HT-29 (cell line): ENCODE data around the gene MAML2. TPM values are rescaled to one million over a fixed set of nuclear protein-coding genes. Genes with fewer than 3 reads are reported as not detected.

ENCODE experiments used
- DNase-seq: peaks from one replicate; pipeline ENCODE4 v3.0.0-alpha.2; 2015; ENCODE audit warnings: low spot score
- total RNA-seq: library from RNA; depleted of rRNA; stranded (reverse); fragments of >200 nt; shearing (Covaris generic); gene quantifications from 2 replicates; pipeline ENCODE4 v1.2.3, GENCODE V29; 2014

The MAML2 gene
- total RNA-seq, 1 experiment from 2014 or later, result 5.2 TPM

DNA sequence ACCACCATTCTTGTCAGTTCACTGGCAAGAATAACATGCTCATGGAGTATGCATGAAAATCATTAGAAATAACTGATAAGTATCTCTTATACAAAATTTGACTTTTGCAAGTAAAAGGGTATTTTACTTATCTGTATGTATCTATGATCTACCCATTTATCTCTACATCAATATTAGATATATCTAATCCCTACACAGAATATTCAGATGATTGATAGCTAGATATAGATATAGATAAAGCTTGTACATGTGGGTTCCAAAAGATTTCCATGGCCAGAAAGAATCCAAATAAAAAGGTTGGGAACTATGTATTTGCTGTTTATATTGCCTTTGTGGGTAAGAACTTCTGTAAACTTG is 185.5 kb downstream of the MAML2 start:
- no peak for DNase-seq

GRCh38 chr11:96156379-96156722 is 186.6 kb downstream of the MAML2 start:
- no peak for DNase-seq

GRCh38 chr11:96155627-96156378 is 187.2 kb downstream of the MAML2 start:
- peak; percentile 64 for DNase-seq

DNA sequence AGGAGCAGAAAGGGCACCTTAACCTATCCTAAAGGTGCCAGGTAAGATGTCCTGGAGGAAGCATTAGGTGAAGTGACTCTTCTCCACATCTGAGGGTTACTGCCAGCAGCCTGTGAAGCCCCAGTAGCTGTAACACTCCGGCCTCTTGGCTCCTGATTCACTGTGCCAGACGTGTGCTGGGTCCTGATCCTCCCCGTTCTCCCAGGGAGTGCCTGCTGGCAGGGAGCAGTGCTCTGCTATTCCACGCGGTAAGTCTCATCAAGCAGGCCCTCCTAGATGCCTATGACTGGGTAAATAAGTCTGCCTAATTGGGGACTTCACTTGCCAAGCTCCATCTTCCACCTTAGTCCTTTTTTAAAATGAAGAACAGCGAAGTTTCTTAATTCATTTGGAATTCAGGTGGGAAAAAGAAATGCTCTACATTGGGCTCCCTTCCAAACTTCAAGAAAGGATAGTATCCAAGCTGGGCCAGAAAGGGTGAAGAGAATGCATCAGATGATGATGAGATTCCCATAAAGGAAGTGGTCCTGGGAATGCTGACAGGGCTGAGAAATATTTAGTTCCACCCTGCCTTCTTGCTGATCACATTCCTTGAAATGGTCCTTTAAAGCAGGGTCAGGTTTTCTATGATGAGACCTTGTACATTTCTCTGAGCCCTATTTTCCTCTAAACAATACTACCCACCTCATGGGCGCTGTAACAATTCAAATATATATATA is 188.0 kb downstream of the MAML2 start:
- no peak for DNase-seq

GRCh38 chr11:96152623-96153022 is 190.4 kb downstream of the MAML2 start:
- no peak for DNase-seq

GRCh38 chr11:96151501-96151900 is 191.5 kb downstream of the MAML2 start:
- DNase-seq, result no peak

GRCh38 chr11:96150609-96151008 is 192.4 kb downstream of the MAML2 start:
- no peak for DNase-seq

DNA sequence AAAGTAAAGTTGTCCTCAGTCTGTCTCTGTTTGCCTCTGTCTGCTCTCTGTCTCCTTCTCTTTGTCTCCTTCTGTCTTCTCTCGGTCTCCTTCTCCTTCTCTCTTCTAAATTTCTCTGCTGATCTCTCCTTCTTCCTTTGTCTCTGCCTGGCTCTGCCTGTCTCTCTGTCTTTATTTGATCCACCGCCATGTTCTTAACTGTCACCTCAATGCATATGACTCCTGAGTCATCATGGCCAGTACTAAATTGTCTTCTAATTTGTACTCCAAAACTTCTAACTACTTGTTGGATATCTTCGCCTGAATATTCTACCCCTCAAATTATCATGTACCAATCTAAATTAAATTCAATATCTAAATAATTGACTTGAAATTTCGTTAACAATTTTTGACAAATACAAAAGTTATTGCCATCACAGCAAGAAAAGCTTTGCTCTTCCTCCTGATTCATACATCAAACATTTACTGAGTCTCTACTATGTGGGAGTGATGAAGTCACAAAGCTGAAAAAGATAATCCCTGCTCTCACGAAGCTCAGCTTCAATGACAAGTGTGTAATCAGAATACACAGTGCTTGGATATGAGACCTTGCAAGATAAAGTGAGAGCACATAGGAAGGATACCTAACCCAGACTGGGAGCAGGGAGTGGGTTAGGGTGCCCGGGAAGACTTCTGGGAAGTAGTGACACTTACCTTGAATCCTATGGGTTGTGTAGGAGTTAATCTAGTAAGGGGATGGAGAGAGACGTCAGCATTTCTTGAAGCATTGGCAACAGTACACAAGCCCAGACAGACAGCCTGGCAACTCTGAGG is 193.0 kb downstream of the MAML2 start:
- no peak for DNase-seq

DNA sequence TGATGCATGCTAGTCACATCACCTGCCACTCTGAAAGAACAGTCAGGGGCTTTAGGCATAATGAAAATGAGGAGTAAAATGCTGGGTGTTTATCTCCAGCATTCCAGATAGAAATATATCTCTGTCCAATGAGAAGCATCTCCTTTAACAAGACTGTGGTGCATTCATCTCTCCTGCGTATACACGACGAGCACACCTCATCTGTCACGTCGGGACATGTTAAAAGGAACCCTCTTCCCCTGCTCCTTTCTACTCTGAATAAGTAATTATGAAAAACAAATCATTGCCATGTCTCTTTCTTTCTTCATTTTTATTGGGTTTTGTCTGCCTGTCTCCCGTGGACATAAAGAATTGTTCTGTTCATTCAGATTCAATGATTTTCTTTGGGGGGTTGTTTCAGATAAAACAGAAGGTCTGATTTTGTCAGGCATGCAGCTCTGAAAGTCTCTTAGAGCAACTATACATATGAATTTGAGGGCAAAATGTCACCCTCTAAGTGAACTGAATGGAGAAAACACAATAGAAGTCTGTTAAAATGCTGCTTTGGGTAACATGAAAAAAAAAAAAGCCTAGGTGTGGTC is 195.0 kb downstream of the MAML2 start:
- DNase-seq, result no peak

- DNase-seq, result no peak
These were observed 195.8 kb downstream of the MAML2 start for GRCh38 chr11:96147186-96147585.

GRCh38 chr11:96146765-96147164 is 196.2 kb downstream of the MAML2 start:
- DNase-seq, result no peak

GRCh38 chr11:96145163-96145585 is 197.8 kb downstream of the MAML2 start:
- DNase-seq, result peak; percentile 69

DNA sequence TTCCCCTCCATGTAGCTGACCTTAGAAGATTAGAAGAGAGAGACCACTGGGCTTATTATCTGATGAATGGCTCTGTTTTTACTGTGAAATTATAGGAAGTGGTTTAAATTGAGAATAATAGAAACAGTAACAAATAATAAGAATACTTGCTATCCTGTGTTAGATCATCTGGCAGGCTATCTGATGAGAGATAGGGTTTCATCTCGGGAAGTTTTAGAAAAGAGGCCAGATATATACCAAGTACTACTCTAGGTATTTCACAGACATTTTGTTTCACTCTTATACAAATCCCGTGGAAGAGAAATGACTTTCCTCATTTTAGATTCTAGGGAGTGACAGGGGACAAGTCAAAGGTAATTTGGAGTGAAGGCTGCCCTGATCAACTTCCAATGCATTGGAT is 198.4 kb downstream of the MAML2 start:
- DNase-seq, result no peak

DNA sequence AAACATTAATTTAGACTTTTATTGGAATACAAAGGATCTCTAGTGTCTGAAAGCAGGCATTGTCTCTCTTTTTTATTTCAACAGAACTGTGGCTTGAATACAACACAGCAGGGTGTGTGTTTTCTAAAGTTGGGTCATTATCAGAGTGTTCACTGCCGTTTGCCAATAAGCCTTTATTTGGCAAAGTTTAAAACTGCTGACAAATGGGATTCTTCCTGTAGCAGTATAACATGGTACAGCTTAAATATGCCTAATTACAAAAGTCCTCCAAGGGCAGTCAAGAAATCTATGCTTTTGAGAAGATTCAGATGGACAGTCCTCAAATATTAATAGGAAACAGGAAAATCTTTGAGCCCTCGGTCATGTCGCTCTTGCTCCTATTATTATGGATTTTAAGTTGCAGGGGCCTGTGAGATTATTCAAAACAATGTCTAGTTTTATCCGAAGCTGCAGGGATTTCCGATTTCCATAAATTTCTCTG is 199.9 kb downstream of the MAML2 start:
- DNase-seq, result no peak

DNA sequence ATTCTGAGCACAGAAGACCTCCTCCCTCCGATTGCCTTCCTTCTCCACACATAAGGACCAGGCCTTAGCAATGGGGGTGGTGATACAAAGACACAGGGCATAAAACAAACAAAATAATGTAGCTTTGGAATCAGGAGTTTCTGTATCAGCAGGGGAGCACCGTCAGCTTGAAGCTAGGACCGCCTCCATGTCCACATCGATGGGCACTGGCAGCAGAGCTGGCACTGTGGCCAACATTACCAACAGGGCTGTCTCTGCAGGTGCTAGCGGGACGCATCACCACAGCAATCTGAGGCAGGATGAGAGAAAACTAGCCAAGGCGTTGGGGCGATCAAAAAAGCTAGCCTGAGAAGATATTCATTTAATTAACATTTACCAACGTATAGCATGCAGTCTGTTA is 201.4 kb downstream of the MAML2 start:
- DNase-seq, result no peak

GRCh38 chr11:96139691-96140090 is 203.3 kb downstream of the MAML2 start:
- DNase-seq, result no peak

GRCh38 chr11:96137373-96137772 is 205.6 kb downstream of the MAML2 start:
- DNase-seq, result no peak

DNA sequence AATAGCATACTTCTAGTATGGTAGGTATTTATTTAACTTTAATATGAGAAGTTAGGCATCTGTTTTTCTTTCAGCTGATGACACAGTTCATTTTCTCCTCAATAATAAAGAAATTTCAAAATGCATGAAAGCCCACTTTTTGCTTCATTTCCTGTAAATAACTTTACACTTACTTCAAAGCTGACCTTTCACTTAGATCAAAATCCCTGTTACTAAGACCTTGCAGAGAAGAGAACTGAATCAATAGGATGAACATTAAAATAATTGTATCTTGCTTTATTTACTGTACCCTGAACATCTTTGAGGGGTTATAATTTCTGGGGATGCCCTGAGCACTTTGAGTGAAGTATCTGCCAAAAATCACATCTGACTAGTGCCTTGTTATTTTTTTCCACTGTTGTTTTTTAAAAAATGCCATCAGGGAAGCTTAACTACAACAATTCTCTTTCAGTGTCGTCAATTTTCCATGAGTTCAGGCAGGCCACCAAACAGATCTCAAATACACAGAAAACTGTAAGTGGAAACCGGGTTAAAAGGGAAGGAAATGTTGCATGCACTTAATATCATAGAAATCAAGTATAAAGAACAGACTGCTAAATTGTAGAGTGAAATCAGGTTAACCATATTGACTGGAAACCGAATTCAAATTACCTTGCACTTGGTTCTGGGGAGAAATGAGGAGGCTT is 206.2 kb downstream of the MAML2 start:
- DNase-seq, result no peak

DNA sequence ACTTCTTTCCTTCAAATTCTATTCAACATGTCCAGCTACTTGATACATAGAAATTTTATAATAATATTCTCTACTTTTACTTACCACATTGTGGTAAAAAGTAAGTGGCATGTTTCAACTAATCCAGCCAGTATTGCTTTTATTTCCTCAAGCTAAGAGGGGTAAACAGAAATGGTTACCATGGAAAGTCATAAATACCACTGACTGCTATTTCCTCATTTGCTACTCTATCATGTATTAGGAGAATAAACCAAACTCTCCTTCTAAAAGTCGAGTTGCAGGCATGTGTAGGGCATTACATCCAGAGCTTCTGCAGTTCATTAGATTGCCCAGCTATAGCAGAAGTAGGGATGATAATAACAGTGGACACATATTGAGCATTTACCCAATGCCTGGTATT is 208.4 kb downstream of the MAML2 start:
- peak; percentile 66 for DNase-seq

DNA sequence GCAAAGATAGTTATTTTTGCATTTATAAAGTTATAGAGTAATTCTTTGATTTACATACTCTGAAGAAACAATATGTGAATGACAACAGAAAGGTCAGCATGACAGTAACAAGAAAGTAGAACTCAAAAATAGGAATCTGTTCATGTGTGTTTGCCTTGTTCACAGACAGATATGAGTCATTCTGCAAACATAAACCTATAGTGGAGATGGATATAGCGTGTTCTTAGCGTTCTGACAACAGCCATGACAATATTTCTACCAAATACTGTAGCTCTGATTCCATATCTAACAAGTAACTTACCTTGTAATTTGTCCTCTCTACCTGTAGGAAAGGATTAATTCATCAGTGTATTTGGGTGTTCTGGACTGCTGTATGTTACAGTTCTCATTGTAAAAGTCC is 210.6 kb downstream of the MAML2 start:
- peak; percentile 71 for DNase-seq

DNA sequence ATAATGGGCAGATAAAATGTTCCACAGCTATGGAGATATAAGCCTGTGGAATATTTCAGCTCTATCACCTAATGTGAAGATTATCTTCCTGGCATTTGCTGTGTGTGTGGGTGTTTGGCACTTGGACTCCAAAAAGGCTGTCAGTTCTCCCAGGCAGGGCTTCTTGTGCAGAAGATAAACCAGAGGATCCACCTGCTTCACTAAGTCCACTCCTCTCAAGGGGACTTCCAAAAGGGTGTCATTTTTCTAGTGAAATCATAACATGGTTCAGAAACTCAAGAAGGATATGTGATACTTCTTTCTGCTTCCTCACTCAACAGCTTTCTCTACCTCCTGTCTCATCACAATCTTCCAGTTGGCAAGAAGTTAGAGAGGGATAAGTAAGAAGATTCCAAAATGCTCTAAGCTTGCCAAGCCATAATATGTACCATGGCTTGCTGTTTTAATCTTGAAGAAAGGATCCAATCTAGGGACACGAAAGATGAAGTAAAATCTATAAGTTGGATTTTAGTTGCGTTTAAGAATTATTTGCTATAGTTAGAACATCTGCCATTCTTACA is 212.9 kb downstream of the MAML2 start:
- no peak for DNase-seq
